ENCODE data around the gene UTP25.

The UTP25 gene

DNA sequence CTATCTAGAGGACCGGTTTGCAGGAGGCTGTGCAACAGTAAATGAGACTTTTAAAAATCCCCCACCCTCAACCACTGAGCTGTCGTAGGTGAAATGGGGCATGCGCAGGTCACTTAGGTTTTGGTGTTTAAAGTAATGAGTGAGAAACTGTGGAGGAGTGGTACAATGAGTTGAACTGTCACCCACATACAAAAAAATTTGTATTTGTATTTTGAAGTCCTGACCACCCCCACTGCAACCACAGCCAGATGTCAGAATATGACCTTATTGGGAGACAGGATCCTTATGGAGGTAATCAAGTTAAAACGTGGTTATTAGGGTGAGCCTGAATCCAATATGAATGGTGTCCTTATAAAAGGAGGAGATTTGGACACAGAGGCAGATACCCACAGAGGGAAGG is 20.3 kb upstream of the UTP25 start:
- DNase-seq: no peak

DNA sequence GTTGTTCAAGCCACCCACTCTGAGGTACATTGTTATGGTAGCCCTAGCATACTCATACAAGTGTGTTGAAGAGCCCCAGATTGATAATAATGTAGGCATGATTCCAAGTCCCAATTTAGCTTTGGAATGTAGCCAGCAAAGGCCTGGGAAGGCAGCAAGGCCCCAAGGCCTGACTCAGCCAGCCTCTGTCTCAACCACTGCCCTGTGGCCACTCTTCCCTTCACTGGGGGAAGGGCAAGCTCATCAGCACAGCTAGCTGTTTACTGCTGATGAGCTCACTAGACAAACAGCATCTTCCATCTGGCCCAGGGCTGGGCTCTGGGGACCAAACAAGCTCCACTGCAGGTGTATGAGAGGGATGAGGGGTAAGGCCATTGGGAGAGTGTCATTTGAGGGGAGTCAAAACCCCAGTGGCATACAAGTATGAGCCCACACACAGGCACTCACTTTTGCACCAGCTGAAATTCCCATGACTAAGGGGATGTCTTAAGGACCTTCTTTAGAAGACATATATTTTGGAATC is 19.7 kb upstream of the UTP25 start:
- no peak for DNase-seq

GRCh38 chr1:209809611-209810010 is 18.2 kb upstream of the UTP25 start:
- DNase-seq: no peak

- no peak for DNase-seq
Observed at GRCh38 chr1:209810783-209811182, 17.0 kb upstream of the UTP25 start.

- DNase-seq: no peak
Observed at GRCh38 chr1:209813902-209814301, 13.9 kb upstream of the UTP25 start.

DNA sequence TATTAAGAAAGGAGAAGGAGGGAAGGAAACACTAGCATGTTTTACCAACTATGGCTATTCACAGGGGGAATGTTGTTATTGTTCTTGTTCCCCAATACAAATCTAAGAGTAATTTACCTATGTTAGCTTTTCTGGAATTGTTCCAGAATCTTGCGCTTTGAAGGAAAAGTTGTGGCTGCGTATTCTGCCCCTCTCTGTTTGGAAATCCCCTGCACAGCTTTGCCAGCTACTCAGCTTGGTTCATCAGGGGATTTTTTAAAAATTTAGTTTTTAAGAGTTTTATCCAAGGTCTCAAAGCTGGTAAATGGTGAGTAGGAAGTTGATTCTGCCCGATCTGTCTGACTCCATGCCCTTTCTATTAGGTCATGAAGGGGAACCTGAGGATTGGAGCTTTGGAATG is 12.3 kb upstream of the UTP25 start:
- no peak for DNase-seq

GRCh38 chr1:209815931-209816341 is 11.8 kb upstream of the UTP25 start:
- no peak for DNase-seq

GRCh38 chr1:209816923-209817322 is 10.8 kb upstream of the UTP25 start:
- no peak for DNase-seq

GRCh38 chr1:209817691-209818090 is 10.1 kb upstream of the UTP25 start:
- no peak for DNase-seq

DNA sequence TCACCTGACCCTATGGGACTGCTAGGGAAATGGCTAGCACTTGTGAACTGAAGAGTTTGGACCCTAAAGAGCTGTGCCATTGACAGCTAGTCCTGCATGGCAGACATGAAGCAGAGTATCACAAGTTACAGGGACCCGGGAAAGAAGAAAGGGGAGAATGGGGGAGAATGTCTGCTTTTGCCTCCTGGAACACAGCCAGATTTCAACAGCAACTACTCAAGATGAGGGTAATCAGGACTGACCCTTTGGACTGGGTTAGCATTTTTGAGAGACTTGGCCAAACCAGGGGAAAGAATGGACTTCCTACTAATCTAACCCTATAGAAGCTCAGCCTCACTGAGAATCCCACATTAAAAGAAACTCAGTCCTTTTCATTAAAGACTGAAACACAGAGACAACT is 8.7 kb upstream of the UTP25 start:
- no peak for DNase-seq

DNA sequence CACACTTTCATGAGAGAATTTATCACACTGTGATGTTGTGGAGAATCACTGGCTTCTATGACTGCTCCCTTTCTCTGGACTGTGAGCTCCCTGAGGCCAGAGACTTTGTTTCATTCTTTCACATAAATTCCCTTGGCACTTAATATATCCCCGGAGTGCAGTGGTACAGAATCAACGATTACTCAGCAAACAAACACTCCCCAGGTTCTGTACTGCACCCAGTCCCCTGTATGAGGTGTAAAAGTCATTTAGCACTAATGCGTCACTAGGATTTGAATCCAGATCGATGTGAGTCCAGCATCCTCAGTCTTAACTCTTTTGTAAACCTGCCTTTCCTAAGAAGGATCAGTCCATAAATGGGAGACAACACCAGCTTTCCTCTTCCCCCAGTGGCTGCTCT is 6.8 kb upstream of the UTP25 start:
- no peak for DNase-seq

DNA sequence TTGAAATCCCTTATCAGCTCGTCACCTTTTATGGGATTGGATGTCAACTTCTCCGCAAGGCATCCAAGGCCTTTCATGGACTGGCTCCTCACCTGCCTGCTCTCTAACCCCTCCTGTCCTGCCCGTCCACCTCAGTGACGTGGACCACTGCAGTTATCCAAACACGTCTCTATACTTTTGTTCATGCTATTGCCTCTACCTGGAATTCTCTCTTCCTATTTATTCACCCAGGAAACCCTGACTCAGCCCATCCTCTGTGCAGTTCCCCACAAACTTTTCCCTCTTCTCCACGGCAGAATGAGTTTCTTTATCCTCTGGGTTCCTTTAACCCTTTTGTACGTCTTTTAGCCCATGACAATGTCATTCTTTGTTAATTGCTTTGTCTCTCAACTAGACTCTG is 5.1 kb upstream of the UTP25 start:
- DNase-seq: no peak

- no peak for DNase-seq
Observed at GRCh38 chr1:209823143-209824041, 4.4 kb upstream of the UTP25 start.

GRCh38 chr1:209825591-209826434 is 2.0 kb upstream of the UTP25 start:
- no peak for DNase-seq

DNA sequence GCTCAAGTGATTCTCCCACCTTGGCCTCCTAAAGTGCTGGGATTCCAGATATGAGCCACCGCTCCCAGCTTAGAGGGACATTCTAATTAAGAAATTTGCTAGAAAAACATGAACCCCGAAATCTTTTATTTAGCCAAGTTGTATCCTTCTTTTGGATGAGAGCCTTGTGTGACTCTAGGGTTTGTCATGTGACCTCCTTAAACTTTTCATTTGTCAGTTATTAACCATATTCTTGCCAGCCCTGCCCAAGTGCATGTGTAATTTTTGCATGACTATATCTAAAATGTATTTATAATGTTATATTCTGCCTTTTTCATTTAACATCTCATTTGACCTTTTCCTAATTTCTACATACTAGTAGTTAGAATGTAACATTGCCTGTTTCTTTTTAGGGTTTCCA is 1.9 kb downstream of the UTP25 start:
- DNase-seq: no peak

DNA sequence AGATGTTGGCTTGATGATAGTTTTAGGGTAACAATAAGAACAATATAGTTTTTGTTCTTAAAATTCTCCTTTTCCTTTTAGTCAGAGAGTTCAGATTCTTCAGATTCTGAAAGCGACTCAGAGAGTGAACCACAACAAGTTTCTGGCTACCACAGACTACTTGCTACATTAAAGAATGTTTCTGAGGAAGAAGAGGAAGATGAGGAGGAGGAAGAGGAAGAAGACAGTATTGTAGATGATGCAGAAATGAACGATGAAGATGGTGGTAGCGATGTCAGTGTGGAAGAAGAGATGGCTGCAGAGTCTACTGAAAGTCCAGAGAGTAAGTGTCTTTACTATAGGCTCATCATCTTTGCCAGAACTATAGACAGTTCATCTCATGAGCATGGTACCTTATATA is 3.0 kb downstream of the UTP25 start:
- no peak for DNase-seq

GRCh38 chr1:209831615-209832014 is 3.8 kb downstream of the UTP25 start:
- DNase-seq: no peak

- no peak for DNase-seq
Observed at GRCh38 chr1:209835782-209836298, 8.1 kb downstream of the UTP25 start.

DNA sequence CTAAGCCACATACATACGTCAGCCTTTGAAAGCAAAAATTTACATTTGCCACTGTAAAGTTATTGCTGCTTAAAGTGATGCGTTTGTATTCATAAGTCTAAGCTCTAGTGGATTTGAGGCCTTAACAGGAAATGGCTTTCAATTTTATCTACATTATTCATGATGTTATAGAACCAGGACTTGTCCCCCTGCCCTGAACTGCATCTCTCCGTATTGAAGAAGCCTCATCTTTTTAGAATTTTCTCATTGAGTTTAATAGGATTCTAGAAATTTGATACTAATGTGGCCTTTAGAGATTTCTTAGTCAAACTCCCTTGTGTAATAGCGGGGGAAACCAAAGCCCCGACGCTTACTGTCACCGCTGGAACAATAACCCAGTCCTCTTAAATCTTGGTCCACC is 9.9 kb downstream of the UTP25 start:
- no peak for DNase-seq

DNA sequence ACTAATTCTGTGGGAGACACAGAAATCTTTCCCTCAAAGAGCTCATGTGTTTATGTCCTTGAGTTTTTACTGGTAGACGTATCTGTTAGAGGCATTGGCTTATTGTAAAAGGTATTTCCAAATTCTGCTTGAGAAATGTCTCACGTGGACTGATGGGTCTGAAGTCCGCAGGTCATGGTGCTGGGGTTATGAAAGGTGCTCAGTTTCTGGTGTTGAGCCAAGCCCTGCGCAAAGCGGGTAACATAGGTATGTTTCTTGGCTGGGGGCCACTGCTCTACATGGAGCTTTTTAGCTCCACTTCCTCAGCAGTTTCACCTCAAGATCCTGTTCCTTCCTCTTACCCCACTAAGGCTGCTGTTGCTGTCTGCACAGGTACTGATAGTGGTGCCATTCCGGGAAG is 10.8 kb downstream of the UTP25 start:
- no peak for DNase-seq

GRCh38 chr1:209839875-209840546 is 12.2 kb downstream of the UTP25 start:
- DNase-seq: no peak

GRCh38 chr1:209840611-209841010 is 12.8 kb downstream of the UTP25 start:
- no peak for DNase-seq
